Ectodermal cell (in vitro differentiated cells): ENCODE measurements around the gene ARHGAP24.

Experiments
- H3K27ac ChIP-seq: 2 replicates; pipeline ENCODE4 v1.7.0; 2013; ENCODE audit warnings: mild to moderate bottlenecking, low read depth, low read length; ENCODE audit not compliant: insufficient read depth, poor library complexity, severe bottlenecking
- H3K27me3 ChIP-seq: 2 replicates; pipeline ENCODE4 v1.7.0; 2013; ENCODE audit warnings: mild to moderate bottlenecking, low read length; ENCODE audit not compliant: insufficient read depth, control insufficient read depth, poor library complexity, severe bottlenecking
- H3K36me3 ChIP-seq: one replicate; pipeline ENCODE4 v1.7.0; 2013; ENCODE audit warnings: low read length; ENCODE audit not compliant: control insufficient read depth, insufficient read depth
- H3K4me1 ChIP-seq: one replicate; pipeline ENCODE4 v1.7.0; 2013; ENCODE audit warnings: low read length; ENCODE audit not compliant: control insufficient read depth, insufficient read depth
- H3K4me3 ChIP-seq: 2 replicates; pipeline ENCODE4 v1.7.0; 2013; ENCODE audit warnings: low read depth, low read length, control low read depth; ENCODE audit not compliant: insufficient read depth
- H3K9me3 ChIP-seq: 2 replicates; pipeline ENCODE4 v1.7.0; 2013; ENCODE audit warnings: mild to moderate bottlenecking, low read length, moderate library complexity; ENCODE audit not compliant: control insufficient read depth
- WGBS, 2 experiments: methylation state at CpG; one replicate each; pipeline ENCODE4 v1.1.7; 2013; ENCODE audit warnings: missing lambda C conversion rate in 2 of 2; 5-methylcytosine and 5-hydroxymethylcytosine counted together

ARHGAP24 gene

GRCh38 chr4:85728464-85728863, 253.5 kb downstream of the ARHGAP24 start:
- no peak overlapping the region for H3K27ac ChIP-seq
- no peaks in the 10 kb centered on the region for H3K36me3 ChIP-seq
- no peak overlapping the region for H3K4me3 ChIP-seq
- H3K9me3 ChIP-seq, result no peaks in the 10 kb centered on the region
- no peaks in the 10 kb centered on the region for H3K27me3 ChIP-seq
- no peaks in the 10 kb centered on the region for H3K4me1 ChIP-seq

- H3K27ac ChIP-seq, result no peak overlapping the region
- no peaks in the 10 kb centered on the region for H3K36me3 ChIP-seq
- no peaks in the 10 kb centered on the region for H3K27me3 ChIP-seq
- H3K4me3 ChIP-seq, result no peak overlapping the region
- no peaks in the 10 kb centered on the region for H3K4me1 ChIP-seq
- WGBS, 2 experiments, result 84 to 86% methylated on average over 1 of the region's 1 CpG
- H3K9me3 ChIP-seq, result no peaks in the 10 kb centered on the region
These were observed 257.2 kb downstream of the ARHGAP24 start for GRCh38 chr4:85732124-85732523.

DNA sequence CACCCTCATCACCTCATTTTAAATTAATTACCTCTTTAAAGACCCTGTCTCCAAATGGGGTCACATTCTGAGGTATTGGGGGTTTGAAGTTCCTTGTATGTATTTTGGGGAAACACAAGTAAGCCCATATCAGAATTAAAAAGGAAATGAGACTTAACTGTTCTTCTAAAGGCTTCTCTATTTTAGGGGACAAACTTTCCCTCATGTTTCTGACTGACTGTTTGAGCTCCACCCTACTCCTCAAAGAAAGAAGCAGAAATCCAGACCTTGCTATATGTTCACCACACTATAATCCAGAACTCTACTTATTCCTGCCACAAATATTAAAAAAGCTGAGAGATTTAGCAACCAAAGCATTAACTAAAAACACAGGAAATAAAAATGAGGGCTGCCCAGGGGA, 258.8 kb downstream of the ARHGAP24 start:
- Histone ChIP-seq H3K36me3 (no peaks in the 10 kb centered on the region), H3K27ac (no peak overlapping the region), H3K4me3 (no peak overlapping the region), H3K9me3 (no peaks in the 10 kb centered on the region), H3K4me1 (no peaks in the 10 kb centered on the region), H3K27me3 (no peaks in the 10 kb centered on the region)

DNA sequence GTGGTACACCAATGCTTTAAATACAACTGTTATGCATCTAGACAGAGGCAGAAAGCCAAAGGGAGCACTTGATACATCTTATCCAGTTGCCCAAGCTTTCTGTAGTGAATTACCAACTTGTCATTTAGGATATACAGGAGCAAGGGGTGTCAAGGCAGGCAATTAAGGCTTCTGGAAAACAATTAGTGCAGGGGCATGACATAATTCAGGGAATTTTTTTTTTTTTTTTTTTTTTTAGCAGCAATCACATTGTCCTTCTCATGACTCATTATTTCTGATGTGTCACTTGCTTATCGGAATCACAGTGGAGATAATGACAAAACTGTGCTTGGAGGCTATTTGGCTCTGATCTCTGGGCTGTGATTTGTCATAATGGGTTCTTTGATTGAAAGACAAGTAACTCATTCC, 259.5 kb downstream of the ARHGAP24 start:
- H3K27ac ChIP-seq, result no peak overlapping the region
- H3K27me3 ChIP-seq, result no peaks in the 10 kb centered on the region
- H3K36me3 ChIP-seq, result no peaks in the 10 kb centered on the region
- H3K9me3 ChIP-seq, result no peaks in the 10 kb centered on the region
- no peaks in the 10 kb centered on the region for H3K4me1 ChIP-seq
- WGBS, 2 experiments, result 100% methylated on average over 1 of the region's 1 CpG
- no peak overlapping the region for H3K4me3 ChIP-seq

DNA sequence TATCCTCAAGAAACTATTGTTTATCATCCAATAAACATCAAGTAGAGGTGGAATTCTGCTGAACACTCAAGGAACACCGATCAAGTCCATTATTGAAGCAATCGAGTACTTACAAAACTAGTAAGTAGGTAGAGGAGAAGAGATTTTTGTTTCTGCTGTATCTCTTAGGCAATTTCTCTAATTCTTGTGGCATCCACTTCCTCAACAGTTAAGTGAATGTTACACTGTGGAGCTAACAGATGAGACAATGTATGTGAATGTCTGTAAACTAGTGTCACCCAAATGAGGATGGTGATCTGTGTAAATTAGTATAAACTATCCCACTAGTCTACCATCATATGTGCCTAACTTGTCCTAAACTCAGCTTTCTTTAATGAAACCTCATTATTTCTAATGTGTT, 261.6 kb downstream of the ARHGAP24 start:
- H3K9me3 ChIP-seq, result no peaks in the 10 kb centered on the region
- no peaks in the 10 kb centered on the region for H3K36me3 ChIP-seq
- no peak overlapping the region for H3K27ac ChIP-seq
- WGBS, 2 experiments, result 98 to 100% methylated on average over 2 of the region's 2 CpGs
- no peak overlapping the region for H3K4me3 ChIP-seq
- H3K4me1 ChIP-seq, result no peaks in the 10 kb centered on the region
- H3K27me3 ChIP-seq, result no peaks in the 10 kb centered on the region

DNA sequence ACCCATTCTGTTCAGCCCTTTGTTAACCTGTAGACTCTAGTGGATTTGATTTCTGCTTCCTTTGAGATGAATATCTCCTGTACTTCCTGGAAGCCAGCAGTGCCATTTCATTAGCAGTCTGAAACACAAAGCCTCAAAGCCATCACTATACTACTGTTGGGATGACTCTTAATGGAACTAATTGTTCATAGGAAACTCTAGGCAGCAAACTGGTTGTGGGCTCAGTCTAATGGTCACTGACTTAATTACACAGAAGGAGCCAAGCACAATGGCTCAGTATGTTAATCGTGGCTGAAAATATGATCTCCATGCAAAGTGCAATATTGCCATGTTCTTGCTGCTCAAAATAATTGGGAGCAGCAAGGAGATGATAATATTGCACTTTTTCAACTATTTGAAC, 262.3 kb downstream of the ARHGAP24 start:
- no peaks in the 10 kb centered on the region for H3K9me3 ChIP-seq

DNA sequence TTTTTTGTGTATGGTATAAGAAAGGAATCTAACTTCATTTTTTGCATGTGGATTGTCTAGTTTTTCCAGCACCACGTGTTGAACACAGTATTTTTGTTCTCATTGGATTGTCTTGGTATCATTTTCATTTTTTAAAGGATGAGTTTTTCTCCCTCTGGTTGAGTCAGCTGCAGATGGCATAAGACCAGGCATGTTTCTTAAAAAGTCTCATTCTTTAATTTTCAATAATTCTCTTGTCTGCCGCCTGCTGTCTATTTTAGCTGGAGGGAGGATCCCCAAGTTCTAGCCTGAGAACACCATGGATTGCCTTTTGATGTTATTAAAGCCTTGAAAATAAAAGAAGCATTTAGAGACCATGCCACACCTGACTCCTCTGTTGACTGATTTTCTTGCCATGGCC, 263.8 kb downstream of the ARHGAP24 start:
- H3K27me3 ChIP-seq, result no peaks in the 10 kb centered on the region
- no peaks in the 10 kb centered on the region for H3K9me3 ChIP-seq
- 94 to 95% methylated on average over 2 of the region's 2 CpGs for WGBS, 2 experiments
- no peak overlapping the region for H3K27ac ChIP-seq
- no peaks in the 10 kb centered on the region for H3K36me3 ChIP-seq
- no peak overlapping the region for H3K4me3 ChIP-seq
- H3K4me1 ChIP-seq, result no peaks in the 10 kb centered on the region

More for the DNA sequence above, 262.3 kb downstream of the ARHGAP24 start:
- Histone ChIP-seq H3K4me3 (no peak overlapping the region), H3K27ac (no peak overlapping the region), H3K4me1 (no peaks in the 10 kb centered on the region), H3K36me3 (no peaks in the 10 kb centered on the region), H3K27me3 (no peaks in the 10 kb centered on the region)
- WGBS, 2 experiments, result 94 to 95% methylated on average over 1 of the region's 1 CpG

GRCh38 chr4:85740431-85740861, 265.5 kb downstream of the ARHGAP24 start:
- Histone ChIP-seq H3K9me3 (no peaks in the 10 kb centered on the region), H3K4me3 (no peak overlapping the region), H3K27me3 (no peaks in the 10 kb centered on the region), H3K27ac (no peak overlapping the region), H3K4me1 (no peaks in the 10 kb centered on the region), H3K36me3 (no peaks in the 10 kb centered on the region)
- 92 to 94% methylated on average over 3 to 4 of the region's 5 CpGs for WGBS, 2 experiments

- no peak overlapping the region for H3K27ac ChIP-seq
- H3K4me3 ChIP-seq, result no peak overlapping the region
- 81 to 100% methylated on average over 1 to 2 of the region's 2 CpGs for WGBS, 2 experiments
- H3K4me1 ChIP-seq, result no peaks in the 10 kb centered on the region
- H3K27me3 ChIP-seq, result no peaks in the 10 kb centered on the region
- no peaks in the 10 kb centered on the region for H3K9me3 ChIP-seq
- H3K36me3 ChIP-seq, result no peaks in the 10 kb centered on the region
These were observed 266.4 kb downstream of the ARHGAP24 start for GRCh38 chr4:85741381-85741780.

- Histone ChIP-seq H3K4me3 (no peak overlapping the region), H3K27me3 (no peaks in the 10 kb centered on the region), H3K27ac (no peak overlapping the region), H3K36me3 (no peaks in the 10 kb centered on the region), H3K4me1 (no peaks in the 10 kb centered on the region), H3K9me3 (no peaks in the 10 kb centered on the region)
- 94 to 95% methylated on average over 5 of the region's 5 CpGs for WGBS, 2 experiments
These were observed 267.1 kb downstream of the ARHGAP24 start for GRCh38 chr4:85741921-85742591.

DNA sequence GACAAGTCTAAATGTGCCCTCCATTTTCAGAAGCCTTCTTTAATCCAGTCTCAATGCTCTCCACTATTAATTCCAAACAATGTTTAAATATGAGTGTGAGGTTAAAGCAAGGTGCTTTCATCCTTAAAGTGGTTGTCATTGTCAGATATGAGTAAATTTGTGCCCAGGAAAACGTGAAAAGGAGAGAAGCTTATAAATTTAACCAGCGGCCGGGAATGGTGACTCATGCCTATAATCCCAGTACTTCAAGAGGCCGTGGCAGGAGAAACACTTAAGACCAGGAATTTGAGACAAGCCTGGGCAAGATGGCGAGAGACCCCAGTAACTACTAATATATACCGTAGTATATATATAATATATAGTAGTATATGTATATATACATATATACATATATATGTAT, 270.0 kb downstream of the ARHGAP24 start:
- no peaks in the 10 kb centered on the region for H3K4me1 ChIP-seq
- no peak overlapping the region for H3K4me3 ChIP-seq
- no peaks in the 10 kb centered on the region for H3K36me3 ChIP-seq
- H3K27me3 ChIP-seq, result no peaks in the 10 kb centered on the region
- no peaks in the 10 kb centered on the region for H3K9me3 ChIP-seq
- 88 to 93% methylated on average over 4 of the region's 6 CpGs for WGBS, 2 experiments
- H3K27ac ChIP-seq, result no peak overlapping the region
